NCI-H2081 (cell line): ENCODE data around the gene KNG1.
"Not testable (repeated sequence)": the region's sequence is repeated elsewhere in the genome, so short reads cannot be mapped to it uniquely, and the experiment has no call there.

ENCODE experiments used
- DNase-seq, 2 experiments: peaks; one replicate each; lab custom pipeline; 2025; lab: John Stamatoyannopoulos, UW

Gene KNG1

GRCh38 chr3:186717039-186717457 lies at the start of gene KNG1:
TSS of gene KNG1 (plus strand) at chr3:186717359. CDS start at chr3:186717543, 184 bp downstream.
- DNase-seq, result no peak

- no peak for DNase-seq
Observed at GRCh38 chr3:186668426-186668825, 48.7 kb upstream of the KNG1 start.

- no peak for DNase-seq
Observed at GRCh38 chr3:186669378-186670084, 47.6 kb upstream of the KNG1 start.

- DNase-seq, result no peak
Observed at GRCh38 chr3:186670155-186670554, 47.0 kb upstream of the KNG1 start.

GRCh38 chr3:186671051-186671450 lies 46.1 kb upstream of the KNG1 start:
- DNase-seq, result no peak

GRCh38 chr3:186678604-186679003 lies 38.6 kb upstream of the KNG1 start:
- no peak for DNase-seq

GRCh38 chr3:186679151-186679550 lies 38.0 kb upstream of the KNG1 start:
- DNase-seq, result no peak

- no peak for DNase-seq
Observed at GRCh38 chr3:186680869-186681268, 36.3 kb upstream of the KNG1 start.

- DNase-seq, result no peak
Observed at GRCh38 chr3:186682812-186683211, 34.3 kb upstream of the KNG1 start.

- no peak for DNase-seq
Observed at GRCh38 chr3:186683979-186684378, 33.2 kb upstream of the KNG1 start.

GRCh38 chr3:186686475-186686874 lies 30.7 kb upstream of the KNG1 start:
- not testable (repeated sequence) for DNase-seq

GRCh38 chr3:186687120-186687651 lies 30.0 kb upstream of the KNG1 start:
- DNase-seq, result no peak

- not testable (repeated sequence) for DNase-seq
Observed at GRCh38 chr3:186690304-186690703, 26.9 kb upstream of the KNG1 start.

GRCh38 chr3:186691676-186692075 lies 25.5 kb upstream of the KNG1 start:
- DNase-seq, result no peak

GRCh38 chr3:186693843-186694242 lies 23.3 kb upstream of the KNG1 start:
- DNase-seq, result no peak

GRCh38 chr3:186694288-186695032 lies 22.7 kb upstream of the KNG1 start:
- DNase-seq, result no peak

- DNase-seq, result no peak
Observed at GRCh38 chr3:186696522-186696921, 20.6 kb upstream of the KNG1 start.

- DNase-seq, result no peak
Observed at GRCh38 chr3:186697510-186697909, 19.6 kb upstream of the KNG1 start.

GRCh38 chr3:186700267-186700666 lies 16.9 kb upstream of the KNG1 start:
- no peak for DNase-seq

GRCh38 chr3:186702451-186702850 lies 14.7 kb upstream of the KNG1 start:
- DNase-seq, result not testable (repeated sequence)

GRCh38 chr3:186705882-186706780 lies 11.0 kb upstream of the KNG1 start:
- no peak for DNase-seq
